Nephron progenitor cell (in vitro differentiated cells): ENCODE measurements around the gene TTLL3.
"Not testable (repeated sequence)": the region's sequence is repeated elsewhere in the genome, so short reads cannot be mapped to it uniquely, and the experiment has no call there.

Source experiments
- DNase-seq: peaks from one replicate; pipeline ENCODE4 v3.0.0; 2021
- H3K27ac Mint-ChIP-seq: 2 replicates; pipeline ENCODE4 v1.8.0; 2021; ENCODE audit warnings: mild to moderate bottlenecking, moderate library complexity, mixed read lengths
- H3K27me3 Mint-ChIP-seq: 2 replicates; pipeline ENCODE4 v1.8.0; 2021; ENCODE audit warnings: mild to moderate bottlenecking, low read depth, mixed read lengths; ENCODE audit not compliant: poor library complexity
- H3K36me3 Mint-ChIP-seq: 2 replicates; pipeline ENCODE4 v1.8.0; 2021; ENCODE audit warnings: low read depth, mixed read lengths
- H3K4me1 Mint-ChIP-seq: 2 replicates; pipeline ENCODE4 v1.8.0; 2021; ENCODE audit warnings: mixed read lengths
- H3K4me3 Mint-ChIP-seq: 2 replicates; pipeline ENCODE4 v1.8.0; 2021; ENCODE audit warnings: mild to moderate bottlenecking, moderate library complexity, mixed read lengths
- H3K9me3 Mint-ChIP-seq: 2 replicates; pipeline ENCODE4 v1.8.0; 2021; ENCODE audit warnings: mild to moderate bottlenecking, moderate library complexity, mixed read lengths
- CTCF ChIP-seq: fragments of 200-600 bp; sonication (generic); IDR thresholded peaks from 2 replicates; pipeline ENCODE4 v1.5.0; 2021; ENCODE audit warnings: antibody characterized with exemption

Gene TTLL3

GRCh38 chr3:9843715-9844438 lies 33.8 kb downstream of the TTLL3 start, which contains the start of gene RPUSD3:
TSS of gene RPUSD3 (minus strand) at chr3:9844008. CDS start at chr3:9843990, 18 bp downstream.
- Mint-ChIP-seq H3K27ac (peak within 1 kb of the TSS; percentile 57), H3K27me3 (peaks cover 8% of the 10 kb centered on the region), H3K36me3 (peaks cover 18% of the 10 kb centered on the region), H3K4me1 (peaks cover 24% of the 10 kb centered on the region), H3K4me3 (peak within 1 kb of the TSS; percentile 95), H3K9me3 (no peaks in the 10 kb centered on the region)
- no peak for TF ChIP-seq CTCF
- peak; percentile 99 for DNase-seq

- peaks cover 24% of the 10 kb centered on the region for H3K4me1 Mint-ChIP-seq
- no peaks in the 10 kb centered on the region for H3K9me3 Mint-ChIP-seq
- peaks cover 17% of the 10 kb centered on the region for H3K27me3 Mint-ChIP-seq
- H3K4me3 Mint-ChIP-seq = no peak overlapping the region
- no peak for TF ChIP-seq CTCF
- H3K27ac Mint-ChIP-seq = no peak overlapping the region
- peaks cover 13% of the 10 kb centered on the region for H3K36me3 Mint-ChIP-seq
- DNase-seq = peak; percentile 33
Measured at GRCh38 chr3:9846231-9846630, 36.2 kb downstream of the TTLL3 start.

- H3K9me3 Mint-ChIP-seq = no peaks in the 10 kb centered on the region
- H3K27ac Mint-ChIP-seq = no peak overlapping the region
- no peak overlapping the region for H3K4me3 Mint-ChIP-seq
- TF ChIP-seq CTCF = no peak
- H3K4me1 Mint-ChIP-seq = peaks cover 23% of the 10 kb centered on the region
- H3K27me3 Mint-ChIP-seq = peaks cover 20% of the 10 kb centered on the region
- no peak for DNase-seq
- peaks cover 6% of the 10 kb centered on the region for H3K36me3 Mint-ChIP-seq
Measured at GRCh38 chr3:9846931-9847488, 36.9 kb downstream of the TTLL3 start.

GRCh38 chr3:9847870-9848269 lies 37.8 kb downstream of the TTLL3 start:
- not testable (repeated sequence) for H3K36me3 Mint-ChIP-seq, H3K27ac Mint-ChIP-seq, H3K9me3 Mint-ChIP-seq, H3K4me3 Mint-ChIP-seq, DNase-seq
- Mint-ChIP-seq H3K4me1 (peaks cover 14% of the 10 kb centered on the region), H3K27me3 (peaks cover 28% of the 10 kb centered on the region)

GRCh38 chr3:9848860-9849259 lies 38.8 kb downstream of the TTLL3 start:
- not testable (repeated sequence) for H3K4me3 Mint-ChIP-seq, H3K27ac Mint-ChIP-seq, H3K9me3 Mint-ChIP-seq

GRCh38 chr3:9851383-9851782 lies 41.3 kb downstream of the TTLL3 start:
- peaks cover 35% of the 10 kb centered on the region for H3K27me3 Mint-ChIP-seq
- H3K4me1 Mint-ChIP-seq = peaks cover 20% of the 10 kb centered on the region

More at GRCh38 chr3:9848860-9849259, 38.8 kb downstream of the TTLL3 start:
- not testable (repeated sequence) for H3K36me3 Mint-ChIP-seq, DNase-seq
- peak; percentile 57 for TF ChIP-seq CTCF
- Mint-ChIP-seq H3K27me3 (peaks cover 35% of the 10 kb centered on the region), H3K4me1 (peaks cover 14% of the 10 kb centered on the region)

GRCh38 chr3:9851926-9852325 lies 41.9 kb downstream of the TTLL3 start:
- Mint-ChIP-seq H3K27me3 (peaks cover 32% of the 10 kb centered on the region), H3K4me1 (peaks cover 20% of the 10 kb centered on the region)
- not testable (repeated sequence) for H3K36me3 Mint-ChIP-seq, DNase-seq, H3K27ac Mint-ChIP-seq, H3K4me3 Mint-ChIP-seq, H3K9me3 Mint-ChIP-seq

More at GRCh38 chr3:9851383-9851782, 41.3 kb downstream of the TTLL3 start:
- not testable (repeated sequence) for H3K4me3 Mint-ChIP-seq, H3K36me3 Mint-ChIP-seq, H3K27ac Mint-ChIP-seq, H3K9me3 Mint-ChIP-seq, DNase-seq
